Measurements from ENCODE around the gene AVEN.
A peak's percentile ranks its signal among the peaks of the same experiment; 100 is the strongest.
"Not testable (repeated sequence)": the region's sequence is repeated elsewhere in the genome, so short reads cannot be mapped to it uniquely, and the experiment has no call there.

AVEN gene

GRCh38 chr15:34001536-34001935, 37.5 kb downstream of the AVEN start:
- no peak for DNase-seq (ENCODE audit: low spot score)
- no peak for TF ChIP-seq CTCF (IDR thresholded peaks at IDR 0.05; ENCODE audit: extremely low read depth, insufficient read depth, missing control alignments)
- in situ Hi-C loops (cut with MboI; ENCODE audit: low pct_unique_long_range_greater_than_20kb, low sequenced_read_pairs, unreplicated experiment): no loop called here

GRCh38 chr15:33995666-33996065, 43.3 kb downstream of the AVEN start:
- DNase-seq (ENCODE audit: low spot score); in situ Hi-C loops (cut with MboI; ENCODE audit: low pct_unique_long_range_greater_than_20kb, low sequenced_read_pairs, unreplicated experiment): not testable (repeated sequence)

- peak; percentile 69 for TF ChIP-seq CTCF (IDR thresholded peaks at IDR 0.05; ENCODE audit: extremely low read depth, insufficient read depth, missing control alignments)
- DNase-seq (ENCODE audit: low spot score): no peak
- in situ Hi-C loops (cut with MboI; ENCODE audit: low pct_unique_long_range_greater_than_20kb, low sequenced_read_pairs, unreplicated experiment): no loop called here
Observed at GRCh38 chr15:33994005-33994615, 44.9 kb downstream of the AVEN start.

GRCh38 chr15:33988384-33988783, 50.6 kb downstream of the AVEN start:
- TF ChIP-seq CTCF (IDR thresholded peaks at IDR 0.05; ENCODE audit: extremely low read depth, insufficient read depth, missing control alignments): no peak
- in situ Hi-C loops (cut with MboI; ENCODE audit: low pct_unique_long_range_greater_than_20kb, low sequenced_read_pairs, unreplicated experiment): no loop called here
- DNase-seq (ENCODE audit: low spot score): no peak

- no peak for TF ChIP-seq CTCF (IDR thresholded peaks at IDR 0.05; ENCODE audit: extremely low read depth, insufficient read depth, missing control alignments)
- in situ Hi-C loops (cut with MboI; ENCODE audit: low pct_unique_long_range_greater_than_20kb, low sequenced_read_pairs, unreplicated experiment): no loop called here
- DNase-seq (ENCODE audit: low spot score): no peak
Observed at GRCh38 chr15:33987444-33987843, 51.6 kb downstream of the AVEN start.

GRCh38 chr15:33985751-33986150, 53.3 kb downstream of the AVEN start:
- DNase-seq (ENCODE audit: low spot score): no peak
- TF ChIP-seq CTCF (IDR thresholded peaks at IDR 0.05; ENCODE audit: extremely low read depth, insufficient read depth, missing control alignments): no peak
- in situ Hi-C loops (cut with MboI; ENCODE audit: low pct_unique_long_range_greater_than_20kb, low sequenced_read_pairs, unreplicated experiment): no loop called here

- no peak for TF ChIP-seq CTCF (IDR thresholded peaks at IDR 0.05; ENCODE audit: extremely low read depth, insufficient read depth, missing control alignments)
- no peak for DNase-seq (ENCODE audit: low spot score)
- in situ Hi-C loops (cut with MboI; ENCODE audit: low pct_unique_long_range_greater_than_20kb, low sequenced_read_pairs, unreplicated experiment): no loop called here
Observed at GRCh38 chr15:33985287-33985686, 53.7 kb downstream of the AVEN start.

Data from GM13977 (cell line).